H1 (cell line): Measurements from ENCODE around the gene TMEM165. TPM values are rescaled to one million over a fixed set of nuclear protein-coding genes. Genes with fewer than 3 reads are reported as not detected.

ENCODE experiments used
- CTCF ChIA-PET: fragments of 300-600 bp; sonication (Branson Sonifier 250); formaldehyde crosslinking; loops from one replicate; lab custom pipeline; 2021; ENCODE audit not compliant: partially characterized antibody; lab: Charles Lee
- POLR2A ChIA-PET: fragments of 300-600 bp; sonication (Branson Sonifier 250); formaldehyde crosslinking; loops from one replicate; lab custom pipeline; 2021; ENCODE audit warnings: inconsistent platforms; ENCODE audit not compliant: partially characterized antibody; lab: Charles Lee
- DNase-seq, 2 experiments: peaks; one replicate each; pipeline versions ENCODE4 v3.0.0 to v3.0.0-alpha.2; 2010 to 2022; ENCODE audit warnings: low spot score in 2 of 2, low read depth in 1 of 2, mixed read lengths in 1 of 2
- FAIRE-seq: peaks from 2 replicates; lab custom pipeline; 2011; peaks lifted over from hg19 to GRCh38; lab: Jason Lieb, UNC
- H2AFZ ChIP-seq: 2 replicates; pipeline ENCODE4 v1.8.1; 2012; ENCODE audit warnings: low read length, inconsistent platforms
- H2AK5ac ChIP-seq: 2 replicates; pipeline ENCODE4 v1.6.1; 2013; ENCODE audit warnings: low read depth, low read length
- H2BK120ac ChIP-seq: replicated peaks from 2 replicates; pipeline ENCODE3; 2013; ENCODE audit warnings: low read depth, low read length, inconsistent platforms
- H2BK12ac ChIP-seq: 2 replicates; pipeline ENCODE4 v1.6.1; 2013; ENCODE audit warnings: low read depth, low read length
- H2BK15ac ChIP-seq: 2 replicates; pipeline ENCODE4 v1.6.1; 2013; ENCODE audit warnings: low read length
- H2BK20ac ChIP-seq: 2 replicates; pipeline ENCODE4 v1.6.1; 2013; ENCODE audit warnings: low read length
- H2BK5ac ChIP-seq: 2 replicates; pipeline ENCODE4 v1.6.1; 2013; ENCODE audit warnings: low read depth, low read length
- H3K14ac ChIP-seq: 2 replicates; pipeline ENCODE4 v1.6.1; 2013; ENCODE audit warnings: inconsistent platforms; ENCODE audit not compliant: insufficient read length
- H3K18ac ChIP-seq: 2 replicates; pipeline ENCODE4 v1.6.1; 2013; ENCODE audit warnings: low read length; ENCODE audit errors: extremely low read depth
- H3K23ac ChIP-seq: 2 replicates; pipeline ENCODE4 v1.6.1; 2013; ENCODE audit warnings: inconsistent platforms; ENCODE audit not compliant: insufficient read length
- H3K23me2 ChIP-seq: 2 replicates; pipeline ENCODE4 v1.6.1; 2013; ENCODE audit warnings: low read depth, low read length
- H3K27ac ChIP-seq: 2 replicates; pipeline ENCODE4 v1.6.1; 2011; ENCODE audit warnings: low read depth, low read length, inconsistent platforms
- H3K27me3 ChIP-seq, 4 experiments: replicated peaks in 1 of 4; 1 replicate in 1 of 4; 2 replicates in 3 of 4; pipeline versions ENCODE4 v1.6.1 to v1.8.1; 2011 to 2013; ENCODE audit warnings: low read length in 3 of 4, mild to moderate bottlenecking in 3 of 4, inconsistent platforms in 2 of 4, mixed read lengths in 2 of 4, moderate library complexity in 1 of 4; ENCODE audit not compliant: control insufficient read depth in 3 of 4, insufficient read depth in 3 of 4; ENCODE audit errors: extremely low read depth in 1 of 4
- H3K36me3 ChIP-seq, 4 experiments: 2 replicates each; pipeline versions ENCODE4 v1.6.1 to v1.8.1; 2011 to 2013; ENCODE audit warnings: mild to moderate bottlenecking in 4 of 4, low read length in 3 of 4, moderate library complexity in 2 of 4, control low read depth in 1 of 4, inconsistent platforms in 1 of 4; ENCODE audit not compliant: insufficient read depth in 4 of 4, control insufficient read depth in 2 of 4
- H3K4ac ChIP-seq: replicated peaks from 2 replicates; pipeline ENCODE3; 2013; ENCODE audit warnings: low read length, low read depth, mixed read lengths, inconsistent platforms; ENCODE audit not compliant: insufficient read length
- H3K4me1 ChIP-seq, 4 experiments: replicated peaks in 1 of 4; 1 replicate in 1 of 4; 2 replicates in 3 of 4; pipeline versions ENCODE4 v1.6.1 to v1.8.1; 2011 to 2013; ENCODE audit warnings: low read length in 3 of 4, inconsistent platforms in 2 of 4, mixed read lengths in 1 of 4; ENCODE audit not compliant: insufficient read depth in 4 of 4, control insufficient read depth in 3 of 4
- H3K4me2 ChIP-seq, 2 experiments: 2 replicates each; pipeline versions ENCODE4 v1.6.1 to v1.8.1; 2011 to 2013; ENCODE audit warnings: low read depth in 2 of 2, low read length in 2 of 2, control low read depth in 1 of 2, inconsistent platforms in 1 of 2, mild to moderate bottlenecking in 1 of 2; ENCODE audit not compliant: insufficient read depth in 1 of 2
- H3K4me3 ChIP-seq, 4 experiments: fragments of 200-600, 300-600 bp in 1 of 4; sonication (generic), shearing (Covaris generic), sonication (Bioruptor Twin) in 1 of 4; 2 replicates each; pipeline versions ENCODE4 v1.5.1 to v1.8.1; 2011 to 2016; ENCODE audit warnings: low read length in 4 of 4, low read depth in 3 of 4, control low read depth in 2 of 4, inconsistent platforms in 2 of 4, mild to moderate bottlenecking in 2 of 4, mixed read lengths in 1 of 4, moderate library complexity in 1 of 4; ENCODE audit not compliant: insufficient read depth in 2 of 4; ENCODE audit errors: extremely low read depth in 1 of 4
- H3K56ac ChIP-seq: replicated peaks from 2 replicates; pipeline ENCODE3; 2013; ENCODE audit warnings: low read depth, mild to moderate bottlenecking, mixed read lengths, low read length, inconsistent platforms; ENCODE audit not compliant: insufficient read length
- H3K79me1 ChIP-seq: 2 replicates; pipeline ENCODE4 v1.6.1; 2013; ENCODE audit warnings: low read depth, low read length, control low read depth
- H3K79me2 ChIP-seq, 2 experiments: 2 replicates each; pipeline versions ENCODE4 v1.6.1 to v1.8.1; 2012 to 2013; ENCODE audit warnings: low read length in 2 of 2, mild to moderate bottlenecking in 2 of 2, inconsistent platforms in 1 of 2; ENCODE audit not compliant: insufficient read depth in 2 of 2, control insufficient read depth in 1 of 2
- H3K9ac ChIP-seq, 4 experiments: replicated peaks in 1 of 4; 1 replicate in 1 of 4; 2 replicates in 3 of 4; pipeline versions ENCODE4 v1.6.1 to v1.8.1; 2011 to 2013; ENCODE audit warnings: low read depth in 3 of 4, low read length in 3 of 4, control low read depth in 2 of 4, mild to moderate bottlenecking in 2 of 4, moderate library complexity in 2 of 4, inconsistent platforms in 1 of 4; ENCODE audit errors: extremely low read depth in 1 of 4
- H3K9me3 ChIP-seq, 2 experiments: 2 replicates each; pipeline versions ENCODE4 v1.6.1 to v1.8.1; 2012 to 2013; ENCODE audit warnings: mild to moderate bottlenecking in 2 of 2, moderate library complexity in 2 of 2, control low read depth in 1 of 2, inconsistent platforms in 1 of 2, low read depth in 1 of 2, low read length in 1 of 2, mixed read lengths in 1 of 2; ENCODE audit not compliant: insufficient read depth in 2 of 2
- H4K20me1 ChIP-seq, 2 experiments: replicated peaks in 1 of 2; 2 replicates each; pipeline versions ENCODE3 to v1.8.1; 2011 to 2013; ENCODE audit warnings: inconsistent platforms in 2 of 2, low read length in 2 of 2, mild to moderate bottlenecking in 1 of 2; ENCODE audit not compliant: insufficient read depth in 2 of 2, control insufficient read depth in 1 of 2
- H4K5ac ChIP-seq: 2 replicates; pipeline ENCODE4 v1.6.1; 2013; ENCODE audit warnings: low read length, low read depth, mixed read lengths, inconsistent platforms; ENCODE audit not compliant: insufficient read length
- H4K8ac ChIP-seq: 2 replicates; pipeline ENCODE4 v1.8.0; 2013; ENCODE audit warnings: mild to moderate bottlenecking, moderate library complexity, low read length, inconsistent platforms; ENCODE audit not compliant: insufficient read depth; ENCODE audit errors: extremely low read depth
- H4K91ac ChIP-seq: replicated peaks from 2 replicates; pipeline ENCODE3; 2013; ENCODE audit warnings: low read length, mixed read lengths, inconsistent platforms; ENCODE audit not compliant: insufficient read length
- ATF3 ChIP-seq: IDR thresholded peaks from 2 replicates; pipeline ENCODE4 v1.6.1; 2011; ENCODE audit warnings: low read depth, mild to moderate bottlenecking, low read length; ENCODE audit not compliant: insufficient read depth
- BCL11A ChIP-seq, 2 experiments: IDR thresholded peaks; one replicate each; pipeline ENCODE4 v1.6.1; 2011; ENCODE audit warnings: low read depth in 2 of 2, low read length in 2 of 2, mild to moderate bottlenecking in 2 of 2
- CHD1 ChIP-seq: IDR thresholded peaks from 2 replicates; pipeline ENCODE4 v1.6.1; 2012; ENCODE audit warnings: low read depth, low read length, improper control_type of control experiment
- CREB1 ChIP-seq: IDR thresholded peaks from 2 replicates; pipeline ENCODE4 v1.6.1; 2012; ENCODE audit warnings: inconsistent platforms
- EGR1 ChIP-seq: IDR thresholded peaks from 2 replicates; pipeline ENCODE4 v1.6.1; 2011; ENCODE audit warnings: low read depth, low read length, borderline replicate concordance
- EZH2 ChIP-seq: fragments of 200-600 bp; sonication (generic); IDR thresholded peaks from 2 replicates; pipeline ENCODE4 v1.7.1; 2012; ENCODE audit warnings: low read depth, mild to moderate bottlenecking, moderate library complexity, low read length, inconsistent platforms; ENCODE audit not compliant: severe bottlenecking
- FOSL1 ChIP-seq: IDR thresholded peaks from 2 replicates; pipeline ENCODE4 v1.6.1; 2011; ENCODE audit warnings: mild to moderate bottlenecking, low read depth, low read length, moderate library complexity; ENCODE audit not compliant: insufficient read depth
- GABPA ChIP-seq: IDR thresholded peaks from 2 replicates; pipeline ENCODE4 v1.6.1; 2011; ENCODE audit warnings: mild to moderate bottlenecking, low read length, moderate library complexity, borderline replicate concordance; ENCODE audit not compliant: insufficient read depth
- HDAC6 ChIP-seq: IDR thresholded peaks from one replicate; pipeline ENCODE4 v1.7.1; 2012; ENCODE audit warnings: low read depth, mild to moderate bottlenecking, inconsistent platforms, low read length, moderate library complexity
- KDM4A ChIP-seq: IDR thresholded peaks from one replicate; pipeline ENCODE4 v1.7.1; 2012; ENCODE audit warnings: low read depth, mild to moderate bottlenecking, moderate library complexity, low read length, inconsistent platforms; ENCODE audit not compliant: severe bottlenecking
- MAX ChIP-seq: IDR thresholded peaks from 2 replicates; pipeline ENCODE4 v1.6.1; 2012; ENCODE audit warnings: inconsistent platforms
- NRF1 ChIP-seq: IDR thresholded peaks from 2 replicates; pipeline ENCODE4 v1.6.1; 2011; ENCODE audit warnings: mild to moderate bottlenecking, low read depth, low read length, improper control_type of control experiment
- PHF8 ChIP-seq: fragments of 200-600 bp; sonication (generic); conservative IDR thresholded peaks from 2 replicates; pipeline ENCODE4 v1.7.1; 2012; ENCODE audit warnings: low read depth, mild to moderate bottlenecking, inconsistent platforms, low read length, moderate library complexity
- SIX5 ChIP-seq: IDR thresholded peaks from 2 replicates; pipeline ENCODE4 v1.6.1; 2011; ENCODE audit warnings: mild to moderate bottlenecking, low read depth, low read length
- WGBS, 2 experiments: shearing (Covaris generic) in 1 of 2; methylation state at CpG; one replicate each; pipeline versions ENCODE4 v1.1.6 to v1.1.7; 2013 to 2015; ENCODE audit warnings: low lambda C conversion rate in 2 of 2, mixed read lengths in 2 of 2, inconsistent platforms in 1 of 2, low coverage in 1 of 2, missing lambda C conversion rate in 1 of 2; ENCODE audit not compliant: insufficient replicate concordance in 2 of 2, insufficient coverage in 1 of 2, insufficient read length in 1 of 2; ENCODE audit errors: extremely low coverage in 1 of 2, missing lambda C conversion rate in 1 of 2; 5-methylcytosine and 5-hydroxymethylcytosine counted together
- polyA plus RNA-seq, 7 experiments: library from polyadenylated mRNA; depleted of rRNA in 3 of 7; stranded (reverse) in 5 of 7; unstranded in 2 of 7; fragments of >200 nt in 5 of 7; fragments of 200-250 nt in 2 of 7; gene quantifications; 1 replicate in 5 of 7; 2 replicates in 1 of 7; 4 replicates in 1 of 7; pipeline versions ENCODE4 v1.2.1 to v1.2.3, GENCODE V29; 2011 to 2013; ENCODE audit warnings: missing spikeins in 2 of 7, mixed read lengths in 2 of 7
- total RNA-seq: library from RNA; stranded (reverse); fragmentation: NEBNext Ultra II Directional; extraction: Animal tissue kit (Norgen Biotek cat#: 25700); gene quantifications from 2 replicates; pipeline ENCODE4 v1.2.1, GENCODE V29; 2021

The TMEM165 gene
- total and polyA plus RNA-seq, 2 of the 8 experiments (the other 6 are each of a cell fraction or from before 2014, with no cell fraction given), result 85.5 to 125 TPM

GRCh38 chr4:55348466-55348865, 47.3 kb upstream of the TMEM165 start:
- no peak for FAIRE-seq
- H4K8ac ChIP-seq, result no peak overlapping the region
- peaks cover 0 to 9% (median 5%) of the 10 kb centered on the region in 4 experiments; a peak in 6 of 7 replicates for H3K4me1 ChIP-seq
- no peak overlapping the region for H3K23ac ChIP-seq
- ChIA-PET POLR2A (no interaction called here), CTCF (interaction anchor here (0.9 to 1.2 kb wide), 2 partner anchors 13 to 62 kb away, joined by 3 to 5 read pairs; no protein-coding TSS in a partner anchor)
- H3K9ac ChIP-seq, result no peak overlapping the region
- WGBS, 2 experiments, result 89% methylated on average over 3 of the region's 3 CpGs; no CpG with 5 or more reads in 1 of the 2 experiments
- H3K27ac ChIP-seq, result no peak overlapping the region
- H3K4ac ChIP-seq, result no peak overlapping the region
- H2BK120ac ChIP-seq, result no peak overlapping the region
- no peak overlapping the region for H3K4me2 ChIP-seq
- no peak overlapping the region for H2AFZ ChIP-seq
- no peak overlapping the region for H3K56ac ChIP-seq
- H3K23me2 ChIP-seq, result no peaks in the 10 kb centered on the region
- H3K36me3 ChIP-seq, result peaks cover 0 to 8% (median 0%) of the 10 kb centered on the region in 4 experiments; a peak in 2 of 8 replicates
- H2BK20ac ChIP-seq, result no peak overlapping the region
- no peak overlapping the region for H3K18ac ChIP-seq
- H2BK12ac ChIP-seq, result no peak overlapping the region
- H4K20me1 ChIP-seq, result no peaks in the 10 kb centered on the region
- no peaks in the 10 kb centered on the region for H3K79me1 ChIP-seq
- H3K9me3 ChIP-seq, result peaks cover 0 to 4% of the 10 kb centered on the region in 2 experiments; a peak in 1 of 4 replicates
- no peak overlapping the region for H3K4me3 ChIP-seq
- no peak overlapping the region for H2AK5ac ChIP-seq
- no peak overlapping the region for H4K5ac ChIP-seq
- H3K27me3 ChIP-seq, result no peaks in the 10 kb centered on the region
- no peak for DNase-seq
- H3K14ac ChIP-seq, result no peak overlapping the region
- no peak overlapping the region for H2BK5ac ChIP-seq
- H3K79me2 ChIP-seq, result no peaks in the 10 kb centered on the region
- no peak overlapping the region for H2BK15ac ChIP-seq
- H4K91ac ChIP-seq, result no peak overlapping the region
- no peak for TF ChIP-seq ATF3
- no peak for TF ChIP-seq KDM4A
- TF ChIP-seq MAX, result no peak
- no peak for TF ChIP-seq BCL11A (IDR thresholded peaks at IDR 0.05; ENCODE audit: low read depth in 2 of 2, low read length in 2 of 2)
- no peak for TF ChIP-seq CREB1
- no peak for TF ChIP-seq FOSL1
- no peak for TF ChIP-seq SIX5
- no peak for TF ChIP-seq PHF8
- no peak for TF ChIP-seq HDAC6
- TF ChIP-seq GABPA, result no peak
- no peak for TF ChIP-seq EGR1
- TF ChIP-seq NRF1, result no peak
- no peak for TF ChIP-seq EZH2
- TF ChIP-seq CHD1, result no peak
